Activated CD4-positive, alpha-beta T cell treated with anti-CD3 and anti-CD28 coated beads for 36 hours (primary cell): ENCODE data around the gene MAPK9. TPM values are rescaled to one million over a fixed set of nuclear protein-coding genes. Genes with fewer than 3 reads are reported as not detected.

Experiments used
- ATAC-seq: fragments of 200-7000 bp; cut with Tn5 transposase; one replicate; pipeline ENCODE4 v1.10.0; 2021; ENCODE audit warnings: mild to moderate bottlenecking, moderate library complexity
- CTCF ChIA-PET: fragments of 350-600 bp; sonication (Branson Sonifier 250); formaldehyde crosslinking; loops from one replicate; lab custom pipeline; 2021; ENCODE audit warnings: antibody characterized with exemption; lab: Charles Lee
- POLR2A ChIA-PET: fragments of 350-600 bp; sonication (Branson Sonifier 250); formaldehyde crosslinking; loops from one replicate; lab custom pipeline; 2021; ENCODE audit warnings: antibody characterized with exemption, inconsistent platforms; lab: Charles Lee
- DNase-seq: peaks from one replicate; pipeline ENCODE4 v3.0.0-alpha.2; 2020
- H3K27ac Mint-ChIP-seq: one replicate; pipeline ENCODE4 v1.8.0; 2021; ENCODE audit warnings: mixed read lengths
- H3K27me3 Mint-ChIP-seq: one replicate; pipeline ENCODE4 v1.8.0; 2021; ENCODE audit warnings: mixed read lengths
- H3K36me3 Mint-ChIP-seq: one replicate; pipeline ENCODE4 v1.8.0; 2021; ENCODE audit warnings: low read depth, mixed read lengths
- H3K4me1 Mint-ChIP-seq: one replicate; pipeline ENCODE4 v1.8.0; 2021; ENCODE audit warnings: mixed read lengths
- H3K4me3 Mint-ChIP-seq: one replicate; pipeline ENCODE4 v1.8.0; 2021; ENCODE audit warnings: mild to moderate bottlenecking, moderate library complexity, mixed read lengths
- H3K9me3 Mint-ChIP-seq: one replicate; pipeline ENCODE4 v1.8.0; 2021; ENCODE audit warnings: low read depth, mixed read lengths
- intact Hi-C, 2 experiments: fragments of 100-400 bp; cut with DNase I in 1 of 2; cut with micrococcal nuclease in 1 of 2; formaldehyde crosslinking; loops; one replicate each; pipeline versions ENCODE4 v1.14.2 to v1.15.1; 2022 to 2024; cut with DNase I, micrococcal nuclease
- total RNA-seq, 2 experiments: library from RNA; stranded (reverse); gene quantifications; one replicate each; pipeline ENCODE4 v1.2.3, GENCODE V29; 2021

MAPK9 gene
- total RNA-seq, 2 experiments from 2014 or later: 37.0 to 38.1 TPM

DNA sequence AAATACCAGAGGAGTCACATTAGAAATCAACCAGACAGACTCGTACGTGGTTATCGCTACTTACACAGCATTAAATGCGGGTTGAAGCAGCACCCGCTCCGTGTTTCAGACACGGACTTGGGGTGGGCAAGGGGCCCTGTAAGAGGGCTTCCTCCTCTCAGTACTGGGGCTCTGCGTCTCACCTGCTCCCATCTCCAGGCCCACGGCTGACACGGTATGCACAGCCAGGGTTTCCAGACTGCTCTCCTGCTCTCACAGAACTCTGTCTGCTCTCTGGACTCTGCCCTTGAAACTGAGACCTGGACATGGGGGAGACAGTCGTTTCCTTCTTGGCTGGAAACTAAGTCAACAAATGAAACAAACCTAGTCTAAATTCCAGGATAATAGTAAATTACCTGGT, 58.2 kb downstream of the MAPK9 start:
- no peak overlapping the region for H3K27ac Mint-ChIP-seq
- no peak for ATAC-seq
- peaks cover 80% of the 10 kb centered on the region for H3K36me3 Mint-ChIP-seq
- no peak for DNase-seq
- peaks cover 15% of the 10 kb centered on the region for H3K9me3 Mint-ChIP-seq
- CTCF ChIA-PET: no interaction called here
- no peak overlapping the region for H3K4me3 Mint-ChIP-seq
- H3K27me3 Mint-ChIP-seq: no peaks in the 10 kb centered on the region
- no peaks in the 10 kb centered on the region for H3K4me1 Mint-ChIP-seq
- intact Hi-C loops: no loop called here
- POLR2A ChIA-PET: no interaction called here

DNA sequence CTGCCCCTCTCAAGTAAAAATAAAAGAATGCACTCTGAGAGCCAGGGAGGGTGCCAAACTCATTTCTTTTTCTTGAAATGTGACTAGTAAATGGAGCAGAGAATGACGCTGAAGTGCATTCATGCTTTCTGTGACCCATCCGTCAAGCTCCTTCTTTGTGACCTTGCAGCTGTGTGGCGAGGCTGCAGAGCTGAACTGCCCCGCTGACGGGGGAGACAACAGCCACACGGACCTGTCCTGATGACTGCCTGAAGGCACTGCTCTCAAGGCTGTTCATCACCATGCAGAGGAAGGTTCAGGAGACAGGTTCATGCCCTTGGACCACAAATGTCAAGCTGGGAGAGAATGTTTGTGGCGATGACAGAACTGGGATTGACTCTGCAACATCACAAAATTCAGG, 61.9 kb downstream of the MAPK9 start:
- H3K9me3 Mint-ChIP-seq: peaks cover 23% of the 10 kb centered on the region
- H3K27ac Mint-ChIP-seq: no peak overlapping the region

DNA sequence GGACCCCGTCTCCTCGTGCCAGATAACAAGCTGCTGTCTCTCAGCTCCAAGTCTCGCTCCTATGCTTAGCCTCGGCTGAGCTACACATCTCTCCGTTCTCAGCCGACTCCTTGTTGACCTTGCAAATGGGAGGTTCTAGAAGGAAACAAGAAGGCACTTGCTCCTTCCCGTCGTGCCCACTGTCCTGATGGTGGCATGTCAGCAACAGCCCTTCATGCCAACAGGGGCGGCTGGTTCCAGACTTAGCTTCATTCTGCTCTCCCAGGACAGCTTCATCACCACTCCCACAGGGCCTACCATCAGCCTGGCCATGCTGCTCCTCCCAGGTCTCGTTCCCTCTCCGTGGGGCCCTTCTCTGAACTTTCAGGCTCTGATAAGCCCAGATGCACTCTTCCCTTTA, 69.8 kb downstream of the MAPK9 start:
- Mint-ChIP-seq H3K36me3 (peaks cover 13% of the 10 kb centered on the region), H3K27ac (no peak overlapping the region), H3K4me1 (no peaks in the 10 kb centered on the region), H3K27me3 (no peaks in the 10 kb centered on the region), H3K9me3 (peaks cover 44% of the 10 kb centered on the region), H3K4me3 (no peak overlapping the region)
- POLR2A ChIA-PET: no interaction called here
- intact Hi-C loops: no loop called here
- ATAC-seq (no peak), DNase-seq (no peak)
- CTCF ChIA-PET: interaction anchor here (0.9 kb wide), 1 partner anchor 18 kb away, joined by 3 read pairs; no protein-coding TSS in a partner anchor

More for the DNA sequence above, 61.9 kb downstream of the MAPK9 start:
- DNase-seq: no peak
- intact Hi-C loops: no loop called here
- Mint-ChIP-seq H3K4me1 (no peaks in the 10 kb centered on the region), H3K36me3 (peaks cover 54% of the 10 kb centered on the region), H3K27me3 (no peaks in the 10 kb centered on the region), H3K4me3 (no peak overlapping the region)
- ATAC-seq: no peak
- POLR2A ChIA-PET: no interaction called here
- CTCF ChIA-PET: no interaction called here

DNA sequence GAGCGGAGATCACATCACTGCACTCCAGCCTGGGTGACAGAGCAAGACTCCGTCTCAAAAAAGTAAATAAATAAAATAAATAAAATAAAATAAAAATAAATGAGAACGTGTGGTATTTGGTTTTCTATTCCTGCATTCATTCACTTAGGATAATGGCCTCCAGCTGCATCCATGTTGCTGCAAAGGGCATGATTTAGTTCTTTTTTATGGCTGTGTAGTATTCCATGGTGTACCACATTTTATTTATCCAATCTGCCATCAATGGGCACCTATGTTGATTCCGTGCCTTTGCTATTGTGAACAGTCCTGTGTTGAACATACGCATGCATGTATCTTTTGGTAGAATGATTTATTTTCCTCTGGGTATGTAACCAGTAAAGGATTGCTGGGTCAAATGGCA, 74.1 kb downstream of the MAPK9 start:
- intact Hi-C loops: no loop called here
- H3K4me1 Mint-ChIP-seq: no peaks in the 10 kb centered on the region
- H3K27ac Mint-ChIP-seq: no peak overlapping the region
- H3K27me3 Mint-ChIP-seq: peaks cover 2% of the 10 kb centered on the region
- peaks cover 2% of the 10 kb centered on the region for H3K36me3 Mint-ChIP-seq
- DNase-seq (no peak), ATAC-seq (no peak)
- ChIA-PET CTCF (interaction anchor here (1.0 kb wide), 1 partner anchor 8 kb away, joined by 3 read pairs; no protein-coding TSS in a partner anchor), POLR2A (no interaction called here)
- peaks cover 28% of the 10 kb centered on the region for H3K9me3 Mint-ChIP-seq
- H3K4me3 Mint-ChIP-seq: no peak overlapping the region

DNA sequence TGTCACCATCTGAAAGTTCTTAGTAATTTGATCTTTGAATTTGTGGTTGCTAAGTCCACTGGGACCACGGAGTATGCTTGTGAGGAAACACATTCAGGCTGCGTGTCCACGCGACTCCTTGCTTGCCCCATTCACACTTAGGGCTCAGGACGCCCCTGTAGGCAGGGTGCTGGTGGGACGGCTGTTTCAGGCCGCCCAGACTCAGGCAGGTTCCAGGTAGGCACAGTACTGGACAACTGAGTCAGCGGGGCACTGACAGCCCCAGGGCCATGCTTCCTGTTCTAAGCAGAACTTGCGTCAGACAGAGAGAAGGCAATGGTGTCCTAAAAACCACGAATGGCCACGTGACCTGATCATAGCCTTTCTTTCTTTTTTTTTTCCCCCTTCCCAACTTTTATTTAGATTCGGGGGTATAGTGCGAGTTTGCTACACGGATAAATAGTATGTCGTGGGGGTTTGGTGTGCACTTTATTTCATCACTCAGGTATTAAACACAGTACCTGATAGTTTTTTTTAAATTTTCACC, 75.2 kb downstream of the MAPK9 start:
- Mint-ChIP-seq H3K27ac (no peak overlapping the region), H3K4me3 (no peak overlapping the region), H3K27me3 (peaks cover 8% of the 10 kb centered on the region), H3K9me3 (peaks cover 21% of the 10 kb centered on the region), H3K36me3 (peaks cover 2% of the 10 kb centered on the region), H3K4me1 (no peaks in the 10 kb centered on the region)
- POLR2A ChIA-PET: no interaction called here
- ATAC-seq: no peak
- no peak for DNase-seq
- intact Hi-C loops: no loop called here
- CTCF ChIA-PET: no interaction called here

DNA sequence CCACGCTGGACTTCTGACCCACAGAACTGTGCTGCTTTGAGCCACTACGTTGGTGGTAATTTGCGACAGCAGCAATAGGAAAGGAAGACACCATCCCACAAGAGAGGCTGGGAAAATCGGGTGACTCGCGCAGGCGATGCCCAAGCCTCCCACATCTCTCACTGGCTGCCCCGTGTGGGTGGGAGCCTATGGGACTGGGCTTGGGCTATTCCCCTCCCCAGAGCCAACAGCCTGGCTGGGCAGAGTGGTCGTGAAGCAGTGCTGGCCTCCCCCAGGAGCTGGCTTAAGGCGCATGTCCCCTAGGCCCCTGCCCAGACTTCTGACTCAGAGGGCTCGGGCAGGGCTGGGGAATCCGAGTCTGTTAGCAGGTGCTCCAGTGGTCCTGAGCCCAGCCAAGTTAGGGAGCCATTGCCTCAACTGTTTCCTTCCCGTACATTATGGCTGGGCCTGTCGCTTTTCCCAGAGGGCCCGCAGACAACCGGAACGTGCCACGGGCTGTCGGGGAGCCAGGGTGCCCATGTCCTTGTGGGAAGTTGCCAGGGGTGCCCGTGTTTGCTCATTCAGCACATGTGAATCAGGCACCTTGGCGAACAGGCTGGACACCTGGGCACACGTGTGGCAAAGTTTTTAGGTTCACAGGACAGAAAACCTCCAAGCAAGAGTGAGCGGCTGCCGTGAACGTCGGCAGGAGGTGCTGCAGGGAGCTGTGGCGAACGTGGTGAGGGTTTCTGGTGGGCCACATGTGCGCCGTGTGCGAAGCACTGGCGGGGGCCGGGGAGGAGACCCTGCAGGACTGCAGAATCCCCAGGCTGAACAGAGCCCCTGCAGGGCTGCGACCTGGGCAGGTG, 75.9 kb downstream of the MAPK9 start:
- no peak overlapping the region for H3K4me3 Mint-ChIP-seq
- DNase-seq (no peak), ATAC-seq (no peak)
- no peaks in the 10 kb centered on the region for H3K4me1 Mint-ChIP-seq
- POLR2A ChIA-PET: no interaction called here
- peaks cover 21% of the 10 kb centered on the region for H3K9me3 Mint-ChIP-seq
- intact Hi-C loops: no loop called here
- H3K27me3 Mint-ChIP-seq: peaks cover 9% of the 10 kb centered on the region
- H3K36me3 Mint-ChIP-seq: no peaks in the 10 kb centered on the region
- CTCF ChIA-PET: no interaction called here
- no peak overlapping the region for H3K27ac Mint-ChIP-seq

DNA sequence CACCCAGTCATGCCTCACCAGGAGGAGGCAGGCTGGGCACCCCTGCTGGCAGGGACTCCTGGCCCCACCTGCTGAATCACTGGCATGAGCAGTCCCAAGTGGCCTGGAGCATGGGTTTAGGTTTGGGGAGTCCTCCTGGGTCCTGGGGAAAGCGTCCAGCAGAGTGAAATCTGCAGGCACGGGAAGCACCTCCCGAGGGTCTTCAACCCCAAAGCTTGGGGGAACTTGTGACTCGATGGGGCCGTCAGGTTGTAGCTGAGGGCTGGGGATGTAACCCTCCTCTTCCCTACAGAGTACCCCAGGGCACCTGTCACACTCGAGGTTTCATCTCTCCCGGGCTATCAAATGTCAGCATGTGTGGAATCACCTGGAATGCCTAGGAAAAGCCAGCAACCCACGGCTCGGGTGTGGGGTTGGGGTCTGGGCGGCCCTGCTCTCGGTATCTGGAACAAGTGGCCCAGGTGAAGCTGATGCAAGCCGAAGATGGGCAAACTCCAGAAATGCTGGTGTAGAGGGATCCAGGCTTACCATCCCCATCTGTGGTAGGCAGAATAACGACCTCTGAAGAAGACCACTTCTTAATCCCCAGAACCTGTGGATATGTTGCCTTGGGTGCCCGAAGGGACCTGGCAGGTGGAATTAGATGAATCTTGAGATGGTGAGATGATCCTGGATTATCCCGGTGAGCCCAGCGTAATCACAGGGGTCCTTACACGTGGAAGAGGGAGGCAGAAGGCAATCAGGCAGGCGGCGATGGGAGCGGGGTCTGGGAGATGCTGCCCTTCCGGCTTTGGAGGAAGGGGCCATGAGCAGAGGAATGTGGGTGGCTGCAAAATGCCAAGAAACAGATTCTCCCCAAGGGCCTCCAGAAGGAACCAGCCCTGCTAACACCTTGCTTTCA, 76.8 kb downstream of the MAPK9 start:
- ATAC-seq (no peak), DNase-seq (no peak)
- POLR2A ChIA-PET: no interaction called here
- H3K4me1 Mint-ChIP-seq: no peaks in the 10 kb centered on the region
- H3K27ac Mint-ChIP-seq: no peak overlapping the region
- H3K9me3 Mint-ChIP-seq: peaks cover 18% of the 10 kb centered on the region
- H3K4me3 Mint-ChIP-seq: no peak overlapping the region
- H3K27me3 Mint-ChIP-seq: peaks cover 13% of the 10 kb centered on the region
- intact Hi-C loops: no loop called here
- CTCF ChIA-PET: interaction anchor here (0.7 kb wide), 1 partner anchor 94 kb away, joined by 3 read pairs; no protein-coding TSS in a partner anchor
- no peaks in the 10 kb centered on the region for H3K36me3 Mint-ChIP-seq

DNA sequence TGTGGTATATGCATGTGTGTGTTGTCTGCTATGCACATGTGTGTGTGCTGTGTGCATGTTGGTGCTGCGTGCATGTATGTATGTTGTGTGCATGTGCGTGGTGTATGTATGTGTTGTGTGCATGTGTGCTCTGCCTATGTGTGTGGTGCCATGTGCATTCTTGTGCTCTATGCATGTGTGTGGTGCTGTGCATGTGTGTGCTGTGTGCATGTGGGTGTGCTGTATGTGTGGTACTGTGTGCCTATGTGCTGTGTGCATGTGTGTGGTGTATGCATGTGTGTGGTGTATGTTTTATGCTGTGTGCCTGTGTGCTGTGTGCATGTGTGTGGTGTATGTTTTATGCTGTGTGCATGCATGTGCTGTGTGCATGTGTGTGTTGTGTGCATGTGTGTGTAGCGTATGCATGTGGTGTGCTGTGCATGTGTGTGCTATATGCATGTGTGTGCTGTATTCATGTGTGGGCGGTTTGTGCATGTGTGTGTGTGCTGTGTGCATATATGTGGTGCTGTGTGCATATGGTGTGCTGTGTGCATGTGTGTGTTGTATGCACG, 78.2 kb downstream of the MAPK9 start:
- ChIA-PET POLR2A (no interaction called here), CTCF (no interaction called here)
- Mint-ChIP-seq H3K4me3 (no peak overlapping the region), H3K36me3 (no peaks in the 10 kb centered on the region), H3K4me1 (no peaks in the 10 kb centered on the region), H3K27me3 (peaks cover 15% of the 10 kb centered on the region), H3K9me3 (peaks cover 14% of the 10 kb centered on the region), H3K27ac (no peak overlapping the region)
- intact Hi-C loops: no loop called here
- no peak for ATAC-seq
- no peak for DNase-seq

DNA sequence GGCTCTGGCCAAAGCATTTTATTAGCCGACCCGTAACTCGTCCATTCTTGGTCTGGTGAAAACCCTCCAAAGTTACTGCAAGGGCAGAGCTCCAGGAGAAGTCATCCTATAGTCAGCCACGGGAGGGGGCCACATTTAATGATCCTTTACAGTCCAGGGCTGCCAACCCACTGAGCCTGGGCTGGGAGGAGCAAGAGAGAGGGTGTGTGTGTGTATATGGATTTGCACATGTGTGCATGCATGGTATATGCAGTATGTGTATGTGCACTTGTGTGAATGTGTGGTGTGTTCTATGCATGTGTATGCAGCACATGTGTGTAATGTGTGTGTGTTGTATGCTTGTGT, 78.7 kb downstream of the MAPK9 start:
- H3K27me3 Mint-ChIP-seq: peaks cover 18% of the 10 kb centered on the region
- H3K4me1 Mint-ChIP-seq: peaks cover 3% of the 10 kb centered on the region
- no peaks in the 10 kb centered on the region for H3K36me3 Mint-ChIP-seq
- ChIA-PET POLR2A (no interaction called here), CTCF (no interaction called here)
- H3K4me3 Mint-ChIP-seq: no peak overlapping the region
- H3K9me3 Mint-ChIP-seq: peaks cover 9% of the 10 kb centered on the region
- ATAC-seq: no peak
- DNase-seq: no peak
- no peak overlapping the region for H3K27ac Mint-ChIP-seq
- intact Hi-C loops: no loop called here

DNA sequence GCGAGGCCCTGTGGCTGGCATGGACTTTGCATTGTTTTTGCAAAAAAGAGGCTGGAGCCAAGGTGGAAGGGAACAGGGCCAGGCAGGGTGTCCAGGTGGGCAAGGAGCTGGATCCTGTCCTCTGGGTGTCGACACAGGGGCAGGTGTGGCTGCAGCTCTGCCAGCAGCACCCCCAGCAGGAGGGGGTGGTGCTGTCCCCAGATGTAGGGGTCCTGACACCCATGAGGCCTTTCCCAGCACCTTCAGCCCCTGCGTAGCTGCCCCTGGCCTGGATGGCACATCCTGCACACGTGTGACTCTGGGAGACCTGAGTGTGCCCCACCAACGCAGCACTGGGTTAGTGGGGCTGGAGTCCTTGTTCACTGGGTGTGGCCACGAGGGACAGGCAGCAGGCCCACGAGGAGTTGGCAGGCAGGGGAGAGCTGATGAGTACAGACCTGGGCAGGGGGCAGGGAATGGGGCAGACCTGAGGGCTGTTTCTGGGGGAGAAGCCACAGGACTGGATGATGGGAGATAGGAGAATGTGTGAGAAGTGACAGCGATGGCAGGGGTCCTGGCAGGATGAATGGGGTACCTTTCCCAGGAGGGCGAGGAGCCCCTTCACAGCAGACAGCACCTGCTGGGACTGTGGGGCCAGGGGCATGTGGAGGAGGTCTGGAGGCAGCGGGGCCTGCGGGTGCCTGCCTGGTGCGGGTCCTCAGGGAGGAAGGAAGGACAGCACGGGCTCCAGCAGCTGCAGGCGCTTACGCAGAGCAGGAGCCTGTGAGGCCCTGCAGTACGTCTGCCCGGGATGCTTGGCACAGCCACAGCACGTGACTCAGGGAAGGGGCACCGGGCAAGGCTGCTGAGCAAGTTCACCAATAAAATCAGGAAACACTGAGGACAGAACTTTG, 79.3 kb downstream of the MAPK9 start:
- ATAC-seq (no peak), DNase-seq (no peak)
- peaks cover 5% of the 10 kb centered on the region for H3K9me3 Mint-ChIP-seq
- CTCF ChIA-PET: no interaction called here
- no peaks in the 10 kb centered on the region for H3K36me3 Mint-ChIP-seq
- intact Hi-C loops: no loop called here
- peaks cover 24% of the 10 kb centered on the region for H3K27me3 Mint-ChIP-seq
- no peak overlapping the region for H3K27ac Mint-ChIP-seq
- POLR2A ChIA-PET: no interaction called here
- H3K4me1 Mint-ChIP-seq: peaks cover 8% of the 10 kb centered on the region
- no peak overlapping the region for H3K4me3 Mint-ChIP-seq

DNA sequence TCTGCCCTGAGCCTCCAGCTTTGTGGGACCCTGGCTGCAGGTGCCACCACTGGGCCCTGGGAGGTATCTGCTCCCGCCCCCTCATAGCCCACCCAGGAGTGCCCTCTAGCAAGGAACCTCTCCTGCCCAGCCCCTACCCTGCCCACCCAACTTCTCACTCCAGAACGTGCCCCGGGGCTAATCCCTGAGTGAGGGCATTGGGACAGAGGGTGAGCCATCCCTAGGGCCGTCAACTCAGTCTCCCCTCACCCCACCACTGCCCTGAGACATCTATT, 80.2 kb downstream of the MAPK9 start:
- Mint-ChIP-seq H3K36me3 (no peaks in the 10 kb centered on the region), H3K4me1 (peaks cover 8% of the 10 kb centered on the region), H3K9me3 (peaks cover 2% of the 10 kb centered on the region), H3K27me3 (peaks cover 29% of the 10 kb centered on the region), H3K27ac (no peak overlapping the region), H3K4me3 (no peak overlapping the region)
- intact Hi-C loops: no loop called here
- DNase-seq: no peak
- no peak for ATAC-seq
- POLR2A ChIA-PET: no interaction called here
- CTCF ChIA-PET: interaction anchor here (0.9 kb wide), 1 partner anchor 86 kb away, joined by 5 read pairs; no protein-coding TSS in a partner anchor
